HG02588 (cell line): ENCODE results near the gene SLC66A3.

Experiments used
- ATAC-seq: cut with Tn5 transposase; IDR thresholded peaks from one replicate; pipeline ENCODE4 v1.9.1; 2021; ENCODE audit warnings: mild to moderate bottlenecking, moderate library complexity; ENCODE audit not compliant: unreplicated experiment

Gene SLC66A3

GRCh38 chr2:11213090-11213638, 57.9 kb downstream of the SLC66A3 start:
- no peak for ATAC-seq

- no peak for ATAC-seq
These were observed 58.7 kb downstream of the SLC66A3 start for GRCh38 chr2:11213975-11214374.

DNA sequence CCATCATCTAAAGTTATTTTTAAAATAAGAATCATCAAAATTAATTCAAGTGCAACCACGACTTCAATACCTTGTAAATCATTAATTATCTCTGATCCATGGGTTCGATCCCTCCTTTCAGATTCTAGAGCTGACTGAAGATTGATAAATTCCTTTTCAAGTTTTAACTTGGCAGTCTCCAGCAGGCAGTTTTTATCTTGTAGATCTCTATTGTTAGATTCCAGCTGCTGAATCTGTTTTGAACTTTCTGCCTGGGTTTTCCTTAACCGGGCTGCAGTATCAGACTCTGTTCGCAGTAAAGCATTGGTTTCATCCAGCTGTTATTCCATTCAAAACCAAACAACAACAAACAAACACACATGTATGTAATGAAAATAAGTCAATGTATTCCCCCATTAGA, 59.5 kb downstream of the SLC66A3 start:
- ATAC-seq, result no peak

- no peak for ATAC-seq
These were observed 60.1 kb downstream of the SLC66A3 start for GRCh38 chr2:11215407-11215806.

DNA sequence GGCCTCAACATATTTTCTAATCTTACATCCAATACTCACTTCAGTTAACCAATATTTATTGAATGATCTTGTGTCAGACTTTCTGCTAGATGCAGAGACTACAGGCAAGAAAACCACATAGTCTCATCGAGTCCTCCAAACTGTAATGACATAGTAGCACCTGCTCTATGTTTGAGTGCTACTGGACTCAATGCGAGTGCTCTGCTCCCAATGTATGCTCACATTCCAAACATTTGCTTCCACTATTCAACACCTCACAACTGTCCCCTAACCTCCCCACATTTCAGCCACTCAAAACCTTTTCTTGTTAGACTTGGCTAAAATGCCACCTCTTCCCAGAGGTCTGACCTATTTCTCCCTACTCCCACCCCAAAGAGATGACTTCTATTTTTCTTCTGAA, 65.2 kb downstream of the SLC66A3 start:
- ATAC-seq, result no peak

GRCh38 chr2:11222845-11223244, 67.6 kb downstream of the SLC66A3 start:
- no peak for ATAC-seq

- ATAC-seq, result no peak
These were observed 69.6 kb downstream of the SLC66A3 start for GRCh38 chr2:11224887-11225286.

DNA sequence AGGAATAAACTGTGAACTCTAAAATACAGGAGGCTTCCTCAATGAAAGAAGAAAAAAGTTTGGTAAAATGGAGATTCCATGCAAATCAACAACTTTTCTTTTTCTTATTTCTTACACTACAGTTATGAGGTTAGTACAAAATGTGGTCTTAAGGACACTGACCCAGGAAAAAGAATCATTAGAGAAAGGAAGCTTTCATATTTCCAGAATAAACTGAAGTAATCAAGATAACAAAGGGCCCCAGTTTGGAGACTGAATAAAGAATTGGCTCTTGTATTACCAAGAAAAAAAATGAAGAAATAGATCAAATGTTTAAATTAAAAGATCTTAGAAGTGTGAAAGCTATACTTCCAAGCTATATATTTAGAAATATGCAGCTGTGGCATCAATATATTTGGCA, 72.3 kb downstream of the SLC66A3 start:
- ATAC-seq, result no peak
